Tibial nerve (tissue), 4 donors: ENCODE measurements around the gene ADAM29.

Experiments used
- CTCF ChIP-seq, 5 experiments: fragments of 200-600 bp in 3 of 5; fragments of 450-650 bp in 2 of 5; sonication (generic) in 3 of 5; IDR thresholded peaks; one replicate each; pipeline ENCODE4 v1.5.1; 2016 to 2019; ENCODE audit warnings: antibody characterized with exemption in 5 of 5, mild to moderate bottlenecking in 3 of 5, moderate library complexity in 2 of 5
- EP300 ChIP-seq, 2 donors: sonication (generic); formaldehyde crosslinking; IDR thresholded peaks; one replicate each; pipeline ENCODE4 v1.6.1; 2017; ENCODE audit warnings: antibody characterized with exemption in 2 of 2, mild to moderate bottlenecking in 1 of 2
- POLR2A ChIP-seq, 2 donors: fragments of 450-650 bp; IDR thresholded peaks; one replicate each; pipeline ENCODE4 v1.6.1; 2017; ENCODE audit warnings: antibody characterized with exemption in 2 of 2, mild to moderate bottlenecking in 2 of 2, moderate library complexity in 2 of 2

- TF ChIP-seq POLR2A (IDR thresholded peaks at IDR 0.05): no peak
- TF ChIP-seq CTCF (IDR thresholded peaks at IDR 0.05): no peak
- TF ChIP-seq EP300 (IDR thresholded peaks at IDR 0.05): no peak
Measured at GRCh38 chr4:174870311-174870710, 47.8 kb upstream of the ADAM29 start.
